HG03064 (cell line): ENCODE measurements around the gene CDH16.
"Not testable (repeated sequence)": the region's sequence is repeated elsewhere in the genome, so short reads cannot be mapped to it uniquely, and the experiment has no call there.

Source experiments
- ATAC-seq: cut with Tn5 transposase; IDR thresholded peaks from one replicate; pipeline ENCODE4 v1.9.1; 2021; ENCODE audit warnings: low read depth; ENCODE audit not compliant: unreplicated experiment

Gene CDH16

GRCh38 chr16:66899310-66899944 is 19.3 kb downstream of the CDH16 start:
- ATAC-seq: no peak

DNA sequence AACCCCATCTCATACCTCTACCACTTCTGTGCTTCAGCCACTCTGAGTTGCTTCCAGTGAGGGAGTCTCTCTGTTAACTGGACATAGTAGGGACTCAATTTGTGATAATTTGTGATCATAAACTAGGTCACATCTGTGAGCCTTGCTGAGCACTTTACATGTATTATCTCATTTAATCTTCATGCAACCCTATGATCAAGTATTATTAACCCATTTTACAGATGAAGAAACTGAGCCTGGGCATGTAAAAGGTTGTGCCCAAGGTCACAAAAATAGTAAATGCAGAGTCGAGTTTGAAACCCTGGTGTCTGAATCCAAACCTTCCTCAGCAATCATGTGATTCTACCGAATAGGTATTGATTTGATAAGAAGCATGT is 19.8 kb downstream of the CDH16 start:
- no peak for ATAC-seq

- no peak for ATAC-seq
Observed at GRCh38 chr16:66898207-66898606, 20.5 kb downstream of the CDH16 start.

- ATAC-seq: not testable (repeated sequence)
Observed at GRCh38 chr16:66896682-66897081, 22.0 kb downstream of the CDH16 start.

GRCh38 chr16:66895999-66896398 is 22.7 kb downstream of the CDH16 start:
- no peak for ATAC-seq

- ATAC-seq: no peak
Observed at GRCh38 chr16:66895689-66895979, 23.1 kb downstream of the CDH16 start.

- peak; percentile 69 for ATAC-seq
Observed at GRCh38 chr16:66894948-66895688, 23.6 kb downstream of the CDH16 start.

DNA sequence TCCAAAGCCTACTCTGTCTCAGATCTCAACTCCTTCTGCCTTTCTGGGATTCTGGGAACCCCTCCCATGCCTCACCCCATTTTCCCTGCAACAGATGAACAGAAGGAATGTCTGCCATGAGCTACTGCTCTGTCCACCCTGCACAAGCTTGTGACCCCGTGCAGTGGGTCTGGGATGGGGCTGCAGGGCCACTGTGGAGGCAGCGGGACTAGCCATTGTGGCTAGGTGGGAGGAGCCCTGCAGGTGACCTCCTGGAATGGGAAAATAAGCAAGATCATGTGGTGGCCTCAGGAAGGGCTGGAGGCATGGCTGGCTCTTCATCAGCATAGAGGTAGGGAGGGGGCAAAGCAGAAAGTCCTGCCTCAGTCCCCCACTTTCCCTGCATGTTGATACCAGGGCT is 24.6 kb downstream of the CDH16 start:
- ATAC-seq: no peak

GRCh38 chr16:66891797-66892196 is 26.9 kb downstream of the CDH16 start:
- ATAC-seq: no peak

- no peak for ATAC-seq
Observed at GRCh38 chr16:66891360-66891759, 27.3 kb downstream of the CDH16 start.

DNA sequence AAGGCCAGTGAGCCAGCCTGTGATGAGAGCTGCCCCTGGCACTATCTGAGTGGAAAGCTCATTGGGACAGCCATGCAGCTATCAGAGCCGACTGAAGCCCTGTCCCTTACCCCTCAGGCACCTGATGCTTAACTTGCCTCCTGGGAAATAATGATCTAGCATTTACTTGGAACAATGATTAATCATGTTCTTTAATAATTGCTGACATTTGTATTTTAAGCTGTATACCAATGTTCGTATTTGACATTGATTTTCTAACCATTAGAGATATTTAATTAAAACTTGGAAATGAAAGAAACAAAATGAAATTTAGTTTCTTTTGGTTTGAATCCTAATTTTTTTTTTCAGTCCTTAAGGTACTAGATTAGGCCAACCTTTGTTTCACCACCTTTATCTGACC is 27.9 kb downstream of the CDH16 start:
- no peak for ATAC-seq

- ATAC-seq: no peak
Observed at GRCh38 chr16:66889622-66890021, 29.1 kb downstream of the CDH16 start.

DNA sequence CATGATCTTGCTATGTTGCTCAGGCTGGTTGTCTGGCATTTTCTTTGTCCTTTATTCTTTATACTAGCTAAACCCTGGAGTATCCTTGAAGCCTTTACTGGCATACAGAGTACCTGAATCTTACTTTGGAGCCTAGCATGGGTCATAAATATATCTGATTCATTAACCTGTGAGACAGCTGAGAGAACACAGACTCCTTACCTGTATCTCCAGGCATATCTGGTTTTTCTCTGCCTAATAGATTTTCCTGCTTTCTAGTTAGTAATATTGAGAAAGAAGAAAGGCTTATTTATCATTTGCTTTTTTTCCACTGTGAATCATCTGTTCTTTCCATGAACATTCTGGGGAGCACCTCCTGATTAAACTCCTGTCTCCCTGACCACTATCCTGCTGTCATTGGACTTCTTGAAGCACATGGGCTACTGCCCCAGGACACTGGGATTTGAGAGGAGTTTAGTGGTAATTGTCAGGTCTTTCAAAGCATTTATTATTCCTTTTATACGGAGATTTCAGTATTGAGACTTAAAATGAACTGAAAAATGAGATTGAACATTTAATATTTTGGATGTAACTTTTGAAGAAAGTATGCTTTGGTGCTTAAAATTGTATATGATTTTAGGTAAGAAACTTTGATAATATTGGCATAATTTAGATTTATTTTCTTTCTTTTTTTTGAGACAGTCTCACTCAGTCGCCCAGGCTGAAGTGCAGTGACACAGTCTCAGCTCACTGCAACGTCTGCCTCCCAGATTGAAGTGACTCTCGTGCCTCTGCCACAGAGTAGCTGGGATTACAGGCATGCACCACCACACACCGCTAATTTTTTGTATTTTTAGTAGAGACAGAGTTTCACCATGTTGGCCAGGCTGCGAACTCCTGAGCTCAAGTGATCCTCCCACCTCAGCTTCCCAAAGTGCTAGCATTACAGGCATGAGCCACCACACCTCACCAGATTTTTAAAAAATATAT is 29.8 kb downstream of the CDH16 start:
- ATAC-seq: no peak

DNA sequence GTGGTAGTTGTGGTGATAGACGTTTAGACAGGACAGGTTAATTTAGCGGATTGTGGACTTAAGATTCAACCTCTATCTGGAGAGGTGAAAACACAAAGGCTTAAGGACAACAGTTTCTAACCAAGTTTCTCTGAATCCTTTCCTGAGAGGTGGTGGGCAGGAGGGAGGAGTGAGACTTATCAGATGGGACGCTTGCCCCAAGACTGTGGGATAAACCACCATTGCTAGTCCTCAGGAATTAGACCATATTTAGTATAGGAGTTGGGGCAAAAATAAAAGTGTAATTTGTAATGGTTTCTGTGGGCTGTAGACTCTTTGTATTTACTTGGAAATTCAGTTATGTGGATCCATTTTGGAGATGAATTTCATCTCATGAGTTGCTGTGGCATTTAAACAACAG is 31.8 kb downstream of the CDH16 start:
- no peak for ATAC-seq

DNA sequence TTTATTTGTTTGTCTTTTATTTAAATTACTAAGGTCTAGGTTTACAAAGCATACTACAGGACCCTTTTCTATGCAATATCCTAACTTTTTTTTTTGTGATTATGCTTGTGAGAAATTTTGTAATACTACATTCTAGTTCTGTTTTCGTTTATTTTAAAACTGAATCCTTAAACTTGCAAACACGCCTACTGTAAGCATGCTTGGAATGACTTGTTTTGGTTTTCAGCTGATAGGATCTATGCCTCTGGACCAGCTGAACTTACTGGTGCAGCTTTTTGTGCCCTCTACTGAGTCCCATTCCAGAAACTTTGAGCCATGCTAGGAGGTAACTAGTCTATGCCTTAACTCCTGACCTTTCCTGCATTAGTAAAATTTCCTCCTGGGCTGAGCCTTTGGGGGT is 32.4 kb downstream of the CDH16 start:
- no peak for ATAC-seq

DNA sequence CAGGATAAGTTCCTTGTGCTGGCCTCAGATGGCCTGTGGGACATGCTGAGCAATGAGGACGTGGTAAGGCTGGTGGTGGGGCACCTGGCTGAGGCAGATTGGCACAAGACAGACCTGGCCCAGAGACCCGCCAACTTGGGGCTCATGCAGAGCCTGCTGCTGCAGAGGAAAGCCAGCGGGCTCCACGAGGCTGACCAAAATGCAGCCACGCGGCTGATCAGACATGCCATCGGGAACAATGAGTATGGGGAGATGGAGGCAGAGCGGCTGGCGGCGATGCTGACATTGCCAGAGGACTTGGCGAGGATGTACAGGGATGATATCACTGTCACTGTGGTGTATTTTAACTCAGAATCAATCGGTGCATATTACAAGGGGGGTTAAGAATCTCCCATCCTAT is 33.2 kb downstream of the CDH16 start:
- ATAC-seq: no peak

- ATAC-seq: no peak
Observed at GRCh38 chr16:66882702-66883101, 36.0 kb downstream of the CDH16 start.

GRCh38 chr16:66881964-66882508 is 36.6 kb downstream of the CDH16 start:
- no peak for ATAC-seq

DNA sequence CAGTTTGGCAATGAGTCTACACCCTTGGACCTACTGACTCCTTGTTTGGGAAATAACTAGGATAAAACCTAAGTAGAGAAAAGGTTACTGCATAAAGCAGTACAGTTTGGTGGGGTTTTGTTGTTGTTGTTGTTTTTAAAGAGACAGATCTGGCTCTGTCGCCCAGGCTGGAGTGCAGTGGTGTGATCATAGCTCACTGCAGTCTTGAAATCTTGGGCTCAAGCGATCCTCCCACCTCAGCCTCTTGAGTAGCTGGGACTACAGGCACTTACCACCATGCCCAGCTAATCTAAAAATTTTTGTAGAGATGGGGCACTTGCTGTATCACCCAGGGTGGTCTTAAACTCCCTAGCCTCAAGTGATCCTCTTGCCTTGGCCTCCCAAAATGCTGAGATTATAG is 37.1 kb downstream of the CDH16 start:
- ATAC-seq: no peak

DNA sequence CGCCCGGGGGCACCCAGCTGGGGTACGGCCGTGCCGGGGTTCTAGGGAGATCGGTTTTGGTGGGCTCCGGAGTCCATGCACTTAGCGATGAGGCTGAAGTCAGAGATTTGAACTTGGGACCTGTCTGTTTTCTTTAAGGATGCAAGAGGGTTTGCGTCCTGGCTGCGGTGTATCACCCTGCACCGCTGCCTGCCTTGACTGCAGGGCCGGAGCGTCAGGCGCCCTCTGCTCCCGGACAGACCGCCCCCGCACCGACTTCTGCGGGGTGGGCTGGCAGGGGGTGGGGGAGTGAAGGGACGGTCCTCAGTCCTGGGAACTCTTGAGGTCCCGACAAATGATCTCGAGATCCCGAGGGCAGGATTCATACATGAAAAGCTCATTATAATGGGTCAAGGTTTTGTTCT is 37.7 kb downstream of the CDH16 start:
- ATAC-seq: no peak

GRCh38 chr16:66880288-66881013 is 38.2 kb downstream of the CDH16 start, which contains the start of gene PDP2:
PDP2 (plus strand) TSS chr16:66880515; CDS start chr16:66884285, 3,770 bp downstream.
- peak; percentile 89 for ATAC-seq
